GM12874 (cell line): ENCODE data around the gene RNF135.

ENCODE experiments used
- CTCF ChIP-seq: IDR thresholded peaks from 2 replicates; pipeline ENCODE4 v1.5.1; 2011; ENCODE audit warnings: low read depth, mild to moderate bottlenecking, control low read depth, low read length, moderate library complexity; ENCODE audit not compliant: insufficient read depth

Gene RNF135

DNA sequence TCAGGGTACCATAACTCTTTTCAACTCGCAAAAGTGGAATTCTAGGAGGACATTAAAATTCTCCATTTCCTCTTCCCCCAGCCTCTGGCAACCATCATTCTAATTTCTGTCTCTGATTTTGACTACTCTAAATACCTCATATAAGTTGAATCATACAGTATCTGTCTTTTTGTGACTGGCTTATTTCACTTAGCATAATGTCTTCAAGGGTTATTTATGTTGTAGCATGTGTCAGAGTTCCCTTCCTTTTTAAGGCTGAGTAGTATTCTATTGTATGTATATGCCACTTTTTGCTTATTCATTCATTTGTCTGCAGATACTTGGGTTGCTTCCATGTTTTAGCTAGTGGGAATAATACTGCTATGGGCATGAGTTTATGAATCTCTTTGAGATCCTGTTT is 12.0 kb downstream of the RNF135 start:
- no peak for TF ChIP-seq CTCF

GRCh38 chr17:30990458-30990857 is 19.6 kb downstream of the RNF135 start:
- TF ChIP-seq CTCF: no peak

DNA sequence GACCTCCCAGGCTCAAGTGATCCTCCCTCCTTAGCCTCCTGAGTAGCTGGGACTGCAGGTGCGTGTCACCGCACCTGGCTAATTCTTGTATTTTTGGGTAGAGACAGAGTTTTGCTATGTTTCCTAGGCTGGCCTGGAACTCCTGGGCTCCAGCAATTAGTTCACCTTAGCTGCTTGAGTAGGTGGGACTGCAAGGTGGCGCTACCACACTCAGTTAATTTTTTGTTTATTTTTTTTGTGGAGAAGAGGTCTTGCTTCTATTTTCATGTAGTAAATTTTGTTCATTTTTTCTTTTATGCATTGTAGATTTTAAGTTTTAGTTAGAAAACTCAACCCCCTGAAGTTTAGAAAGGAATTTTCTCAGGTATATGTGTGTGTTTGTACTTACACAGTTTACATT is 21.7 kb downstream of the RNF135 start:
- TF ChIP-seq CTCF: no peak

DNA sequence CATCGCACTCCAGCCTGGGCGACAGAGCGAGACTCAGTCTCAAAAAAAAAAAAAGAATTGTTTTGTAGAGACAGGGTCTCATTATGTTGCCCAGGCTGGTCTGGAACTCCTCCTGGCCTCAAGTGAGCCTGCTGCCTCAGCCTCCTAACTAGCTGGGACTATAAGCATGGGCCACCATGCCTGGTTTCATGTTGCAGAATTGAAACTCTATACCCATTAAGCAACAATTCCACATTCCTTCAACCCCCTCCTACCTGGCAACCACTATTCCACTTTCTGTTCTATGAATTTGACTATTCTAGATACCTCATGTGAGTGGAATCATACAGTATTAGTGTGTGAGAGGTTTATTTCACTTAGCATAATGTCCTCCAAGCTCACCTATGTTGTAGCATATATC is 24.5 kb downstream of the RNF135 start:
- TF ChIP-seq CTCF: no peak

DNA sequence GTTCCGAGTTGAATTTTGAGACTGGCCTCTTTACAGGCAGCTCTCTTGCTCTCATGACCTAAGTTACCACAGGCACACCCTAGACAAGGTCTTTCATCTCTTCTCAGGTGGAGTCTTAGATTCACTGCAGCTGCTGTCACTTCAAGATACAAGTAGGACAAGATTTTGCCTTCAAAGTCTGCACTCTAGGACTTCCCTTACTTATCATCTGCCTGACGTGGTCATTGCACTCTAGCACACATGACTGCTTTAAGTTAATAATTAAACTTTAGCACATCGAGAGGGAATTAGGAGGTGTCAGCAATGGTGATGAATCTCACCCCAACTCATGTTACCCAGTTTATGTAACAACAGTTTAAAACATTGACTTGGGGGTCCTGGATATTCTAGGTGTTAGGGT is 25.6 kb downstream of the RNF135 start:
- TF ChIP-seq CTCF: no peak

DNA sequence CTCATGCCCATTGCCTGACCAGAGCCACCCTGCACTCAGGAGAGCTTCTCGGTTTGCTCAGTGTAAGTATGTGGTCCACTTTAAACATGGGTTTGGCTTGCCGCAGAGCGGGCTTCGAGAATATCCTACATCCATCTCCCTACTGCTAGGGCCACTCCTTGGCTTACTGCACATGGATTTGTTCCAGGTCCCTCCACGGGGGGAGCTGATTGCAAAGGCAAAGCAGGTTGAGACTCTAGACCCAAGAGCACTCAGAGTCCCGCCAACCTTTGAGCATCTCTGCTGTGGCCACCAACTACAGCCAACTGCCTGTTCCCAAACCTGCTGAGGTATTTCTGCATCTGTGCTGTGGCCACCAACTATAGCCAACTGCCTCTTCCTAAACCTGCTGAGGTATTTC is 26.4 kb downstream of the RNF135 start:
- TF ChIP-seq CTCF: no peak

DNA sequence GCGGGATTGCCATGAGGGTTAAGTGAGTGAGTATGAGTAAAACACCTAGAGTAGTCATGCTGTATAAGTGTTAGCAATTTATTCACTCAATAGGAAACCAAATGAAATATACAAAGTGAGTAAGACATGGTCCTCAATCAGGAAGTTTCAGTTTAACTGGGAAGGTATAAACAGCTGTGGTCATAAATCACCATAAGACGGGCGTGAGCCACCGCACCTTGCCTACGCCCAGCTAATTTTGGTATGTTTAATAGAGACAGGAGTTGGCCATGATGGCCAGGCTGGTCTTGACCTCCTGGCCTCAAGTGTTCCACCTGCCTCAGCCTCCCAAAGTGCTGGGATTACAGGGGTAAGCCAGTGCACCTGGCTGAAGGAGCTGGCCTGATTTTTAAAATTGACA is 27.0 kb downstream of the RNF135 start:
- no peak for TF ChIP-seq CTCF

DNA sequence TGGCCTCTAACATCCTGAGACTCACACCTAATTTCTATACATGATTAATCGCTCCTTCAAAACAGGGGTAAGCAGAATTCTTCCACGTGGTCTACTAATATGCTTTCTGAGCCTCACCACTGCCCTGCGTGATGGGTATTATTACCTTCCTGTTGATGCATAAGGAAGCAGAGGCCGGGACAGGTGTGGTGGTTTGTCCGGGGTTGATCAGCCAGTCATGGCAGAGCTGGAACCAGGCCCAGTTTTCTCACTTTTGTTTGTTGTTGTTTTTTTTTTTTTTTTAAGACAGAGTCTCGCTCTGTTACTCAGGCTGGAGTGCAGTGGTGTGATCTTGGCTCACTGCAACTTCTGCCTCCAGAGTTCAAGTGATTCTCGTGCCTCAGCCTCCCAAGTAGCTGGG is 31.2 kb downstream of the RNF135 start:
- TF ChIP-seq CTCF: no peak
